Fibroblast of upper back skin (primary cell): ENCODE data around the gene FAM168A.

Experiments
- DNase-seq: peaks from one replicate; pipeline ENCODE4 v3.0.0-alpha.2; 2013

The FAM168A gene

GRCh38 chr11:73397468-73398131 lies 200.3 kb downstream of the FAM168A start:
- DNase-seq = no peak

- no peak for DNase-seq
These were observed 200.9 kb downstream of the FAM168A start for GRCh38 chr11:73396985-73397384.

GRCh38 chr11:73396251-73396930 lies 201.5 kb downstream of the FAM168A start:
- DNase-seq = no peak

- no peak for DNase-seq
These were observed 202.4 kb downstream of the FAM168A start for GRCh38 chr11:73395297-73396208.

GRCh38 chr11:73394416-73395296 lies 203.3 kb downstream of the FAM168A start:
- DNase-seq = no peak

- DNase-seq = peak; percentile 81
These were observed 204.2 kb downstream of the FAM168A start for GRCh38 chr11:73393479-73394415.

- no peak for DNase-seq
These were observed 204.9 kb downstream of the FAM168A start for GRCh38 chr11:73393011-73393380.

GRCh38 chr11:73392108-73393010 lies 205.6 kb downstream of the FAM168A start:
- DNase-seq = no peak

- no peak for DNase-seq
These were observed 206.2 kb downstream of the FAM168A start for GRCh38 chr11:73391665-73392064.

- no peak for DNase-seq
These were observed 207.0 kb downstream of the FAM168A start for GRCh38 chr11:73390601-73391565.

GRCh38 chr11:73389916-73390315 lies 208.0 kb downstream of the FAM168A start:
- DNase-seq = no peak

GRCh38 chr11:73389134-73389525 lies 208.8 kb downstream of the FAM168A start:
- DNase-seq = no peak

GRCh38 chr11:73388265-73389133 lies 209.4 kb downstream of the FAM168A start:
- no peak for DNase-seq

GRCh38 chr11:73387594-73388264 lies 210.2 kb downstream of the FAM168A start:
- no peak for DNase-seq

- DNase-seq = no peak
These were observed 211.4 kb downstream of the FAM168A start for GRCh38 chr11:73386546-73386945.

- DNase-seq = no peak
These were observed 211.9 kb downstream of the FAM168A start for GRCh38 chr11:73386016-73386415.
